Measurements from ENCODE around the gene SGMS2. TPM values are rescaled to one million over a fixed set of nuclear protein-coding genes. Genes with fewer than 3 reads are reported as not detected.

Gene SGMS2
- total and polyA plus RNA-seq, 2 of the 13 experiments (the other 11 are each of a cell fraction or from before 2014, with no cell fraction given), result 1.2 to 1.7 TPM

DNA sequence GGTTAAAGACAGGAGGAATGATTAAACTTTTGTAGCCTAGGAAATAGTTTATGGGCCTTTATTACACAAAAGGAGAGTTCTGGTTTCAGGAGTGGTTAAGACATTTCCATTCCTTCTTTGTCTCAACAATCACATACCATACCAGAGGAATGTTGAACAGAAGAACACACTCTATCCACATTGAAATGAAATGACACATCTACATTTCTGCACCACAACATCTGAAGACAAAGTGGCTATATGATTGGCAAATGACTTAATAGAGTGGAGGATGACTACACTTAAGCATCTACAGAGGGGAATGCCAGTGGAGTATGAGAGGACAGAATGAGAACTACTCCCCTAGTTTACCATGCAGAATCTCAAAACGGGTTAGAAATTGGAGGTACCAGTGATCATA lies 114.6 kb downstream of the SGMS2 start (continued):
- TF ChIP-seq BRD4 (CRISPR knock-in tag; IDR thresholded peaks at IDR 0.05), result no peak
- no peak for TF ChIP-seq FOXA1 (IDR thresholded peaks at IDR 0.05)
- no peak for TF ChIP-seq FOXA1 (CRISPR knock-in tag; IDR thresholded peaks at IDR 0.05)
- no peak for TF ChIP-seq SAP130 (CRISPR knock-in tag; IDR thresholded peaks at IDR 0.05; ENCODE audit: low read depth)
- TF ChIP-seq ZNF780A (CRISPR knock-in tag; IDR thresholded peaks at IDR 0.05), result no peak
- TF ChIP-seq ZNF720 (CRISPR knock-in tag; IDR thresholded peaks at IDR 0.05), result no peak

- Histone ChIP-seq H3K4me3 (replicated peaks in 1 of 3; ENCODE audit: insufficient read depth in 1 of 3, low read depth in 2 of 3, low read length in 3 of 3) (no peak overlapping the region), H3K9ac (ENCODE audit: insufficient read depth, low read depth, low read length) (no peak overlapping the region), H3K27ac (ENCODE audit: extremely low read length, insufficient read depth, low read length) (no peak overlapping the region), H3K4me2 (ENCODE audit: low read depth, low read length) (no peak overlapping the region), H4K20me1 (ENCODE audit: insufficient read depth, low read length) (no peaks in the 10 kb centered on the region), H3K27me3 (ENCODE audit: control insufficient read depth in 1 of 2, insufficient read depth in 2 of 2, low read length in 2 of 2) (no peaks in the 10 kb centered on the region), H3K9me3 (ENCODE audit: low read length) (no peaks in the 10 kb centered on the region), H2AFZ (ENCODE audit: low read length) (no peak overlapping the region), H3K79me2 (ENCODE audit: insufficient read depth, low read length) (no peaks in the 10 kb centered on the region), H3K36me3 (replicated peaks in 1 of 2; ENCODE audit: control insufficient read depth in 1 of 2, insufficient read depth in 2 of 2, low read length in 2 of 2) (no peaks in the 10 kb centered on the region), H3K4me1 (ENCODE audit: insufficient read depth, low read length) (no peaks in the 10 kb centered on the region)
- FAIRE-seq (no peak), ATAC-seq (no peak), DNase-seq (ENCODE audit: low spot score) (no peak)
- CTCF ChIA-PET (ENCODE audit: low intra/inter-chr PET ratio, low total read pairs), result no interaction called here
- POLR2A ChIA-PET, result no interaction called here
- intact Hi-C loops (cut with micrococcal nuclease; ENCODE audit: unreplicated experiment) (no loop called here), in situ Hi-C loops (cut with HindIII; ENCODE audit: extremely low pct_ligation_motif_present, low pct_unique_long_range_greater_than_20kb) (no loop called here)
- no peak for TF ChIP-seq ZFP36L1 (CRISPR knock-in tag; IDR thresholded peaks at IDR 0.05)
- no peak for TF ChIP-seq TRIM24 (CRISPR knock-in tag; IDR thresholded peaks at IDR 0.05)
- TF ChIP-seq EED (CRISPR knock-in tag; IDR thresholded peaks at IDR 0.05), result no peak
- TF ChIP-seq ZNF460 (CRISPR knock-in tag; IDR thresholded peaks at IDR 0.05; ENCODE audit: borderline replicate concordance), result no peak
- TF ChIP-seq ZNF598 (CRISPR knock-in tag; IDR thresholded peaks at IDR 0.05; ENCODE audit: borderline replicate concordance), result no peak
- TF ChIP-seq ZNF572 (CRISPR knock-in tag; IDR thresholded peaks at IDR 0.05), result no peak
- no peak for TF ChIP-seq ZMYM3 (CRISPR knock-in tag; IDR thresholded peaks at IDR 0.05)
- no peak for TF ChIP-seq ZNF782 (CRISPR knock-in tag; IDR thresholded peaks at IDR 0.05; ENCODE audit: borderline replicate concordance)
- no TSS peak for BruUV-seq (replicated peaks)
- 97% methylated on average over 3 of the region's 3 CpGs for WGBS (ENCODE audit: low lambda C conversion rate)
Observed at GRCh38 chr4:107945809-107946208, 121.1 kb downstream of the SGMS2 start.
